Smooth muscle cell (in vitro differentiated cells): Measurements from ENCODE around the gene EDN1. TPM values are rescaled to one million over a fixed set of nuclear protein-coding genes. Genes with fewer than 3 reads are reported as not detected.

Experiments
- DNase-seq: peaks from one replicate; lab custom pipeline; 2025; ENCODE audit not compliant: unreplicated experiment; lab: John Stamatoyannopoulos, UW
- H2AFZ ChIP-seq: fragments of 200-600 bp; sonication (generic); 2 replicates; pipeline ENCODE4 v1.6.0; 2016; ENCODE audit warnings: antibody characterized with exemption, low read depth, mild to moderate bottlenecking
- H3F3A ChIP-seq: fragments of 200-600 bp; sonication (generic); 2 replicates; pipeline ENCODE4 v1.6.0; 2017; ENCODE audit warnings: antibody characterized with exemption, low read depth
- H3K27ac ChIP-seq: fragments of 200-600 bp; sonication (generic); 2 replicates; pipeline ENCODE4 v1.5.1; 2016; ENCODE audit warnings: low read depth, mild to moderate bottlenecking
- H3K27me3 ChIP-seq: fragments of 200-600 bp; sonication (generic); 2 replicates; pipeline ENCODE4 v1.6.1; 2016; ENCODE audit warnings: low read depth, mild to moderate bottlenecking
- H3K36me3 ChIP-seq: fragments of 200-600 bp; sonication (generic); 2 replicates; pipeline ENCODE4 v1.5.1; 2016; ENCODE audit warnings: low read depth
- H3K4me1 ChIP-seq: fragments of 200-600 bp; sonication (generic); 2 replicates; pipeline ENCODE4 v1.5.1; 2016; ENCODE audit warnings: low read depth
- H3K4me2 ChIP-seq: fragments of 200-600 bp; sonication (generic); 2 replicates; pipeline ENCODE4 v1.6.0; 2016; ENCODE audit warnings: mild to moderate bottlenecking
- H3K4me3 ChIP-seq: fragments of 200-600 bp; sonication (generic); 2 replicates; pipeline ENCODE4 v1.5.1; 2016; ENCODE audit warnings: mild to moderate bottlenecking
- H3K79me2 ChIP-seq: fragments of 200-600 bp; sonication (generic); 2 replicates; pipeline ENCODE4 v1.6.0; 2016; ENCODE audit warnings: low read depth, mild to moderate bottlenecking
- H3K9ac ChIP-seq: fragments of 200-600 bp; sonication (generic); 2 replicates; pipeline ENCODE4 v1.6.0; 2016; ENCODE audit warnings: low read depth
- H3K9me3 ChIP-seq: fragments of 200-600 bp; sonication (generic); replicated peaks from 2 replicates; pipeline ENCODE4 v1.5.1; 2016; ENCODE audit warnings: low read depth
- H4K20me1 ChIP-seq: fragments of 200-600 bp; sonication (generic); 2 replicates; pipeline ENCODE4 v1.6.0; 2016; ENCODE audit warnings: low read depth
- CTCF ChIP-seq: fragments of 200-600 bp; sonication (generic); IDR thresholded peaks from 2 replicates; pipeline ENCODE4 v1.5.1; 2017; ENCODE audit warnings: borderline replicate concordance, mild to moderate bottlenecking, antibody characterized with exemption; ENCODE audit not compliant: insufficient read depth, poor library complexity, severe bottlenecking
- WGBS: methylation state at CpG from one replicate; pipeline ENCODE4 v1.1.7; 2016; ENCODE audit warnings: low lambda C conversion rate; 5-methylcytosine and 5-hydroxymethylcytosine counted together
- polyA plus RNA-seq: library from polyadenylated mRNA; unstranded; fragments of >200 nt; fragmentation: Nextera tagmentation; extraction: Ambion mirVana; gene quantifications from 2 replicates; pipeline ENCODE4 v1.2.1, GENCODE V29; 2016
- total RNA-seq: library from RNA; depleted of rRNA; stranded (reverse); fragments of >200 nt; gene quantifications from 2 replicates; pipeline ENCODE4 v1.2.3, GENCODE V29; 2014

The EDN1 gene
- total and polyA plus RNA-seq, 2 experiments from 2014 or later = 8.2 to 20.0 TPM

GRCh38 chr6:12339808-12340487 is 49.8 kb downstream of the EDN1 start:
- no peaks in the 10 kb centered on the region for H3F3A ChIP-seq
- no peak overlapping the region for H3K27ac ChIP-seq
- no peaks in the 10 kb centered on the region for H3K79me2 ChIP-seq
- no peak for TF ChIP-seq CTCF
- no peak overlapping the region for H3K9ac ChIP-seq
- H3K4me2 ChIP-seq = no peak overlapping the region
- no peaks in the 10 kb centered on the region for H4K20me1 ChIP-seq
- WGBS = 78% methylated on average over 12 of the region's 12 CpGs
- H3K27me3 ChIP-seq = no peaks in the 10 kb centered on the region
- H3K36me3 ChIP-seq = no peaks in the 10 kb centered on the region
- no peak overlapping the region for H2AFZ ChIP-seq
- DNase-seq = no peak
- H3K9me3 ChIP-seq = no peaks in the 10 kb centered on the region
- H3K4me1 ChIP-seq = peaks cover 29% of the 10 kb centered on the region
- no peak overlapping the region for H3K4me3 ChIP-seq

GRCh38 chr6:12340488-12340818 is 50.3 kb downstream of the EDN1 start:
- H3K9me3 ChIP-seq = no peaks in the 10 kb centered on the region
- no peaks in the 10 kb centered on the region for H3F3A ChIP-seq
- H3K27ac ChIP-seq = no peak overlapping the region
- no peak overlapping the region for H2AFZ ChIP-seq
- H3K4me3 ChIP-seq = no peak overlapping the region
- no peak overlapping the region for H3K9ac ChIP-seq
- H3K4me1 ChIP-seq = peaks cover 29% of the 10 kb centered on the region
- DNase-seq = no peak
- H3K36me3 ChIP-seq = no peaks in the 10 kb centered on the region
- no peaks in the 10 kb centered on the region for H3K79me2 ChIP-seq
- WGBS = 93% methylated on average over 6 of the region's 6 CpGs
- H4K20me1 ChIP-seq = no peaks in the 10 kb centered on the region
- no peaks in the 10 kb centered on the region for H3K27me3 ChIP-seq
- no peak for TF ChIP-seq CTCF
- H3K4me2 ChIP-seq = no peak overlapping the region

- H3F3A ChIP-seq = no peaks in the 10 kb centered on the region
- no peaks in the 10 kb centered on the region for H3K79me2 ChIP-seq
- no peak overlapping the region for H2AFZ ChIP-seq
- DNase-seq = no peak
- no peaks in the 10 kb centered on the region for H3K36me3 ChIP-seq
- WGBS = 87% methylated on average over 4 of the region's 4 CpGs
- peaks cover 21% of the 10 kb centered on the region for H3K4me1 ChIP-seq
- no peak overlapping the region for H3K9ac ChIP-seq
- no peak for TF ChIP-seq CTCF
- no peak overlapping the region for H3K27ac ChIP-seq
- H3K4me2 ChIP-seq = no peak overlapping the region
- H3K27me3 ChIP-seq = no peaks in the 10 kb centered on the region
- no peaks in the 10 kb centered on the region for H4K20me1 ChIP-seq
- H3K9me3 ChIP-seq = no peaks in the 10 kb centered on the region
- H3K4me3 ChIP-seq = no peak overlapping the region
Observed at GRCh38 chr6:12342664-12343063, 52.5 kb downstream of the EDN1 start.

GRCh38 chr6:12343122-12343439 is 52.9 kb downstream of the EDN1 start:
- no peak overlapping the region for H2AFZ ChIP-seq
- 93% methylated on average over 5 of the region's 5 CpGs for WGBS
- no peaks in the 10 kb centered on the region for H3F3A ChIP-seq
- no peaks in the 10 kb centered on the region for H3K36me3 ChIP-seq
- H3K9me3 ChIP-seq = no peaks in the 10 kb centered on the region
- H3K27ac ChIP-seq = no peak overlapping the region
- H3K9ac ChIP-seq = no peak overlapping the region
- no peaks in the 10 kb centered on the region for H3K79me2 ChIP-seq
- H3K4me3 ChIP-seq = no peak overlapping the region
- DNase-seq = no peak
- no peaks in the 10 kb centered on the region for H3K27me3 ChIP-seq
- peaks cover 21% of the 10 kb centered on the region for H3K4me1 ChIP-seq
- H4K20me1 ChIP-seq = no peaks in the 10 kb centered on the region
- H3K4me2 ChIP-seq = no peak overlapping the region
- no peak for TF ChIP-seq CTCF
